Mucosa of descending colon (tissue), 3 donors: ENCODE data around the gene CRYBA2. TPM values are rescaled to one million over a fixed set of nuclear protein-coding genes. Genes with fewer than 3 reads are reported as not detected.

Source experiments
- ATAC-seq: fragments of 200-7000 bp; cut with Tn5 transposase; one replicate; pipeline ENCODE4 v1.9.1; 2020; ENCODE audit warnings: mild to moderate bottlenecking, moderate library complexity
- DNase-seq, 3 donors: peaks; one replicate each; pipeline ENCODE4 v3.0.0-alpha.2; 2020
- H3K36me3 ChIP-seq: fragments of 200-600 bp; one replicate; pipeline ENCODE4 v1.8.0; 2021; ENCODE audit warnings: low read depth, mild to moderate bottlenecking
- H3K4me1 ChIP-seq: fragments of 200-600 bp; one replicate; pipeline ENCODE4 v1.8.0; 2021; ENCODE audit warnings: low read depth, mild to moderate bottlenecking
- H3K4me3 ChIP-seq: fragments of 200-600 bp; one replicate; pipeline ENCODE4 v1.8.0; 2021; ENCODE audit warnings: mild to moderate bottlenecking
- H3K9me3 ChIP-seq: fragments of 200-600 bp; one replicate; pipeline ENCODE4 v1.8.0; 2021; ENCODE audit warnings: mild to moderate bottlenecking
- CTCF ChIP-seq: fragments of 200-600 bp; IDR thresholded peaks from one replicate; pipeline ENCODE4 v1.8.0; 2022; ENCODE audit warnings: antibody characterized with exemption, mild to moderate bottlenecking
- intact Hi-C, 2 donors: fragments of 100-400 bp; cut with DNase I in 1 of 2; cut with micrococcal nuclease in 1 of 2; formaldehyde crosslinking; loops; one replicate each; pipeline versions ENCODE4 v1.11.0 to v1.11.1; 2022; cut with DNase I, micrococcal nuclease
- total RNA-seq, 3 donors: library from RNA; stranded (reverse); fragmentation: NEBNext Ultra II Directional in 2 of 3; extraction: Animal tissue kit (Norgen Biotek cat#: 25700) in 2 of 3; gene quantifications; one replicate each; pipeline versions ENCODE4 v1.2.1 to v1.2.4, GENCODE V29; 2021 to 2023
- donor health status: DM: no; HTN: no; CAD: no; lungs with moderate emphysema.
- donor health status: DM: no; HTN: no; CAD: no.
- donor health status: DM: no; HTN: yes; CAD: no.

The CRYBA2 gene
- total RNA-seq, 3 donors from 2014 or later, result 1.2 to 6.1 (median 5.0) TPM

- intact Hi-C loops, result no loop called here
- Histone ChIP-seq H3K4me3 (no peak overlapping the region), H3K4me1 (no peaks in the 10 kb centered on the region), H3K9me3 (no peaks in the 10 kb centered on the region), H3K36me3 (no peaks in the 10 kb centered on the region)
- TF ChIP-seq CTCF, result no peak
- ATAC-seq (no peak), DNase-seq (no peak)
Observed at GRCh38 chr2:219026946-219027345, 33.7 kb upstream of the CRYBA2 start.

DNA sequence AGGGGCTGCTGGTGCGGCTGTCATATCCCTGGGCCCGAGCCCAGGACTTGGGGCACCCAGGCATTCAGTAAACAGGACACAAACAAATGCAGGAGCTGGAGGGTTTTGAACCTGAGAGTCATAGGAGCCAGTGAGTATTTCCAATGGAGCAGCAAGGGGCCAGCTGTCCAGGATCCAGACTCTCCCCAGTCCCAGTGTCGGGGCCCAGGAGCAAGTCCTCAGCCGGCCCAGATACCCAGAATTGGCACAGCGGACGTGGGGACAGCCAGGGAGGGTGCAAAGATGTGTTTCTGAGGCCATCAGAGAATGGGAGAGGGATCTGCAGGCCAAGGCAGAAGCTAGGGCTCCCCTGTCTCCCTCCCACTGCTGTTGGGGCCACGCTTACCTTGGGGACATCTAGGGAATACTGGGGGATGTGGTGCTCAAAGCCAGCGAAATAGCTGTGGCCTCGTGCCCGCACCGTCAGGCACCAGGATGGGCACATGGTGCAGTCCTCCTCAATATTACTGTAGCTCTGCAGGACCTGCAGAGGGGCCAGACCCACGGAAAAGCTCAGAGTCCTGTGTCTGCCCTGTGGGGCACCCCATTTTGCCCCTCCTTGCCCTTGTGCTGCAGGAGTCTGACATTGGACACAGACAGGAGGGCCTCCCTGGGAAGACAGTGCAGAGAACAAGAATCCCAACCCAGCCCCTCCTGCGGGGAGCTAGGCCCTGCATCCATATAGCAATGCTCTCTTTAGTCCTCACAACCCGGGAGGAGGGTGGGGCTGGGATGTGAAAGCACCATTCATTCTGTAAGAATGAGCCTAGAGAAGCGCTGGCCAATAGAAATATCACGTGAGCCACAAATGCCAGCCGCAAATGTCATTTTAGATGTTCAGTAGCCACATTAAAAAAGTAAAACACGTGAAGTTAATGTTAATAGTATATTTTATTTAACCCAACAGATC is 32.7 kb upstream of the CRYBA2 start:
- no peak overlapping the region for H3K4me3 ChIP-seq
- H3K36me3 ChIP-seq, result no peaks in the 10 kb centered on the region
- ATAC-seq (no peak), DNase-seq (no peak)
- no peaks in the 10 kb centered on the region for H3K9me3 ChIP-seq
- no peak for TF ChIP-seq CTCF
- intact Hi-C loops, result no loop called here
- H3K4me1 ChIP-seq, result no peaks in the 10 kb centered on the region

GRCh38 chr2:219024059-219024458 is 30.8 kb upstream of the CRYBA2 start:
- Histone ChIP-seq H3K4me1 (no peaks in the 10 kb centered on the region), H3K36me3 (no peaks in the 10 kb centered on the region), H3K9me3 (no peaks in the 10 kb centered on the region), H3K4me3 (no peak overlapping the region)
- DNase-seq (no peak), ATAC-seq (no peak)
- no peak for TF ChIP-seq CTCF
- intact Hi-C loops, result no loop called here

- DNase-seq (no peak), ATAC-seq (no peak)
- Histone ChIP-seq H3K36me3 (no peaks in the 10 kb centered on the region), H3K4me1 (no peaks in the 10 kb centered on the region), H3K4me3 (no peak overlapping the region), H3K9me3 (no peaks in the 10 kb centered on the region)
- no peak for TF ChIP-seq CTCF
- intact Hi-C loops, result no loop called here
Observed at GRCh38 chr2:219023045-219023605, 29.9 kb upstream of the CRYBA2 start.

DNA sequence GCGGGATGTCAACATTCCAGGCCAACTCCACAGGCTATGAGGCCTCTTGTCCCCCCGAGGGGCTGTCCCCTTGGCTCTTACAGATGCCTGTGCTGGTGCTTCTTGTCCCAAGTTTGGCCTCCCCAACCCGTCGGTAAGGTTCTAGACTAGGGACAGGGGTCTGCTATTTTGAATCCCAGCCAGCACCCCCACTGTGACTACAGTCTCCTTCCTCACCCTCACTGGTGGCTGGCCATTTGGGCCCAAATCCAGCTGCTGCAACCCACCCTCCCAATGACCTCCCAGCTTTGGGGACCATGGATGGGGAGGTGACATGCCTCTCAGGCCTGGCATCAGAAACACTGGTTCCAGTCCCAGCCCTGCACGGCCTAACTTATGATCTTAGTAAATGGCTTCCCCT is 29.4 kb upstream of the CRYBA2 start:
- ATAC-seq, result no peak
- H3K4me1 ChIP-seq, result no peaks in the 10 kb centered on the region
- no peaks in the 10 kb centered on the region for H3K9me3 ChIP-seq
- TF ChIP-seq CTCF, result no peak
- H3K4me3 ChIP-seq, result no peak overlapping the region
- intact Hi-C loops, result no loop called here
- no peaks in the 10 kb centered on the region for H3K36me3 ChIP-seq
- DNase-seq, result peak in 1 of 3 donors; percentile 3
